NCI-H187 (cell line): Measurements from ENCODE around the gene TMEM37.

ENCODE experiments used
- DNase-seq, 2 experiments: peaks; one replicate each; lab custom pipeline; 2025; lab: John Stamatoyannopoulos, UW

The TMEM37 gene

DNA sequence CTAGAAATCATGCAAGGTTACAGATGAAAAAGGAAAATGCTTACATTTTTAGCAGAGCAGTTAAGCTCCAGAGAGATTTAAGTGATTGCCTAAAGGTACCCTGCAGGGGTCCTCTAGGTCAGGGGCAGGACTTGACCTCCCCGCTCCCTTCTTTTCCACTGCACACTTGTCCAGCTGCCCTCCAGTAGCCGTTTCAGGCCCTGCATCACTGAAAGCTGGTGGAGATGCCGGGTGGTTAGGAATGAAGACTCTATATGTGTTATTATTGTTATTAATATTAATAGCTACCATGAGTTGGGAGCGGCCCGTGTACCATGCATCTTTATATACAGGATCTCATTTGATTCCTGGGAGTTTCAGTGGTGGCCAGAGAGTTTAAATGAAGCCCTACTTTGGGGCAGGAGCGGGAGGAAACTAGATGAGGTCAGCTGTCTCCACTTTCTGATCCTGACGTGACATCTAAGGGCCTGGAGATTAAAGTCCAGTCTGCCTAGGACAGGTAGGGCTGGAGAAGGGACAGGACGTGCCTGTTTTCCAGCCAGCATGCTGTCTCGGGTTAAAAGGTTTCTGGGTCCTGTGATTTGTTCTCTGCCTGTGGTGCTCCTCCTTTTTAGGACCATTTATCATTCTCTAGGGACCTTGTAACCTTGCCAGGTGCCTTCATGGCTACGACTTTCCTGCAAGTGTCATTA lies 2.1 kb downstream of the TMEM37 start:
- DNase-seq: no peak

DNA sequence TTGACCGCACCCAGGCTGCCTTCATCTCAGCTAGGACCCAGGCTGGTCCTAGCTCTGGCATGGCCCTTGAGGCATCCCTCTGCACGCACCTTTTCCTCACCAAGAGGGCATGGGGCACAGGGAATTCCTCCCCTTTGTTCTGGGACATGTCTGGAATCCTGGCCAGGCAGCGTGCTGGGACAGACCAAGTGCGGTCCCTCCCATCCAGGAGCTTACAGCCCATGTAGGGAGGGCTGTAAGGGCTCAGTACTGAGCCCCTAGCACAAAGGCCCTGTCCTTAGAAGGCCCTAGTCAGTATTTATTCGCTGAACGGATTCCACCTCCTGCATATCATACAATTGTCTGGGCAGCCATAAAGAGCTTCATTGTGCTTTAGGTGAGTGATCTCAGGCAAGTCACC lies 3.0 kb downstream of the TMEM37 start:
- DNase-seq: no peak

DNA sequence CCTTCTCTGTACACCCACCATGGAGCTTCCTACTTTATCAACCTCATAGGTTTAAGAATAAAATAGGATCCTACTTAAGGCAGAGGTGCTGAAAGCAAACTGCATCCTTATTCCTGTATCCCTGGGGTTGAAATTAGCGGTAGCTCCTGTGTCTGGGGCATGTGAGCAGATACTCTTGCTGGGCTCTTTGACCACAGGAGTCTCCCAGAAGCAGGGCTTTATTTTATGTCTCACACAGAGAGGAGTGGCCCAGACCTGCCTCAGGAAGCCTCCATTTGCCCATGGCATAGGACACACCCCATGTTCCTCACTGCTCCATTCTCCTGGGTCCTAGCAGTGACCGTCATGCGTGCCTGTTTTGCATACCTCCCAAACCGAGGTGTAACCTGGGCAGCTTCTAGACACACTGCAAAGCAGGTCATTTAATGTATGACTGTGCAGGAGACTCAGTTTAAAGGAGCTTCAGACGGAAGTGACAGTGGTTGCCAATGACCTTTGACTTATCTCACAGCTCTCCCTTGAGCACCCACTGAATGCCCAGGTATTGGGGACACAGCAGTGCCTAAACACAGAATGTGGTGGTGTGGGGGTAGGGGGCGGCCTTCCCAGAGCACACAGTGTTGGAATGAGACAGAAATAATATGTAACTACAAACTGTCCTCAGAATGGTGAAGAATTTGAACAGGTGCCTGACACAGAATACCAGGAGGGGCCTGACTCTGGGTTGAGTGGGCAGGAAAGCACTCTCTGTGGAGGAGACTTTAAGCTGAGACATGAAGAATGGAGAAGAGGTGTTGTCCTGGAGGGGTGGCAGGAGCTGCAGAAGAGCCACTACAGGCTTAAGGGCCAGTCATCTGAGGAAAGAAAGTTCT lies 3.7 kb downstream of the TMEM37 start:
- DNase-seq: no peak

DNA sequence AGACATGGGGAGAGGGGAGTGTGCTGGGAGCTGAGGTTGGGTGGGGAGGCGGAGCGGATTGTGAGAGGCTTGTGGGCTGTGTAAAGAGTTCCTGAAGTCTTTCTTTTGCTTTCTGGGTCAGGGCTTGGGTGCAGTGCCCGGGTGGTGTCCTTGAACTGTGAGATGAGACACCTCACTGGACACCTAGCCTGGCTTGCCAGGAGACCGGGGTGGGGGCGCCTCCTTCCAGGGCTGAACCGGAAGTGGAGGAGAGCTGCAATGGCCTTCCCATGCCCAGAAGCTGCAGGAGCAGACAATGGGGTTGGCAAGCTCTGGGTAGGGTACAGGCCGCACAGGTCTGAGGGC lies 4.3 kb downstream of the TMEM37 start:
- DNase-seq: no peak

DNA sequence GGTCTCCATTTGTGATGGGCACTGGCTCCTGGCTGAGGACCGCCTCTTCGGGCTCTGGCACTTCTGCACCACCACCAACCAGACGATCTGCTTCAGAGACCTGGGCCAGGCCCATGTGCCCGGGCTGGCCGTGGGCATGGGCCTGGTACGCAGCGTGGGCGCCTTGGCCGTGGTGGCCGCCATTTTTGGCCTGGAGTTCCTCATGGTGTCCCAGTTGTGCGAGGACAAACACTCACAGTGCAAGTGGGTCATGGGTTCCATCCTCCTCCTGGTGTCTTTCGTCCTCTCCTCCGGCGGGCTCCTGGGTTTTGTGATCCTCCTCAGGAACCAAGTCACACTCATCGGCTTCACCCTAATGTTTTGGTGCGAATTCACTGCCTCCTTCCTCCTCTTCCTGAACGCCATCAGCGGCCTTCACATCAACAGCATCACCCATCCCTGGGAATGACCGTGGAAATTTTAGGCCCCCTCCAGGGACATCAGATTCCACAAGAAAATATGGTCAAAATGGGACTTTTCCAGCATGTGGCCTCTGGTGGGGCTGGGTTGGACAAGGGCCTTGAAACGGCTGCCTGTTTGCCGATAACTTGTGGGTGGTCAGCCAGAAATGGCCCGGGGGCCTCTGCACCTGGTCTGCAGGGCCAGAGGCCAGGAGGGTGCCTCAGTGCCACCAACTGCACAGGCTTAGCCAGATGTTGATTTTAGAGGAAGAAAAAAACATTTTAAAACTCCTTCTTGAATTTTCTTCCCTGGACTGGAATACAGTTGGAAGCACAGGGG lies 5.5 kb downstream of the TMEM37 start:
- no peak for DNase-seq

DNA sequence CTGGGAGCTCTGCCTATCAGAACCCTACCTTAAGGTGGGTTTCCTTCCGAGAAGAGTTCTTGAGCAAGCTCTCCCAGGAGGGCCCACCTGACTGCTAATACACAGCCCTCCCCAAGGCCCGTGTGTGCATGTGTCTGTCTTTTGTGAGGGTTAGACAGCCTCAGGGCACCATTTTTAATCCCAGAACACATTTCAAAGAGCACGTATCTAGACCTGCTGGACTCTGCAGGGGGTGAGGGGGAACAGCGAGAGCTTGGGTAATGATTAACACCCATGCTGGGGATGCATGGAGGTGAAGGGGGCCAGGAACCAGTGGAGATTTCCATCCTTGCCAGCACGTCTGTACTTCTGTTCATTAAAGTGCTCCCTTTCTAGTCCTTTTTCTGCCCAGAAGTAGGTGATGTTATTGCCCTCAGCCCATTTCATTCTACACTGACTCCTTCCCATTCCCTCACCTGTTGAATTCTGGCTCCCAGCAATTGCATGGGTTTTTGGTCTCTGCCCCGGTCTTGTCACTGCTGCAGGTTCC lies 6.5 kb downstream of the TMEM37 start:
- DNase-seq: no peak

DNA sequence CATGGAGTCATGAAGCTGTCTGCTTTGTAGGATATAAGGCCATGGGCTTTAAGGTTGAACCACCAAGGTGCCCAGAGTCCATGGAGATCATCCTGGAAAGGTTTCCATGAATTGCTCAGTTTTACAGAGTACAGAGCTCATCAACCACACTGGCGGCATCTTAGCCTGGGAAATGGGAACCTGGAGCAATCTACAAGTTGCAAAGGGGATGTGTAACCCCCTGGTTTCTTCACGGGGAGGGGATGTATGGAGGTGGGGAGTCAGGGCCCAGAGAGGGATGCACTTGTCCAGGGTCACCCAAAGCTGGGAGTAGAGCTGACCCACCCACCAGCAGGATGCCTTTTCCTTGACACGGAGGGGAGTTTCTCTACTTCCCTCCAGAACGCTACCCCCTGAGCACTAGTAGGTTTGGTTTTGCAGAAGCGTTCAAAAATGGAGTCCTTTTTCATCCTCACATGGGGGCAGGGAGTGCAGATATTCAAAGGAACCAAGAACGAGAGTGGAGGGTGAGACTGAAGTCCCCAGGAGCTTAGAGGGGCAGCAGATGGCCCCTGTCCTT lies 7.2 kb downstream of the TMEM37 start:
- DNase-seq: no peak

DNA sequence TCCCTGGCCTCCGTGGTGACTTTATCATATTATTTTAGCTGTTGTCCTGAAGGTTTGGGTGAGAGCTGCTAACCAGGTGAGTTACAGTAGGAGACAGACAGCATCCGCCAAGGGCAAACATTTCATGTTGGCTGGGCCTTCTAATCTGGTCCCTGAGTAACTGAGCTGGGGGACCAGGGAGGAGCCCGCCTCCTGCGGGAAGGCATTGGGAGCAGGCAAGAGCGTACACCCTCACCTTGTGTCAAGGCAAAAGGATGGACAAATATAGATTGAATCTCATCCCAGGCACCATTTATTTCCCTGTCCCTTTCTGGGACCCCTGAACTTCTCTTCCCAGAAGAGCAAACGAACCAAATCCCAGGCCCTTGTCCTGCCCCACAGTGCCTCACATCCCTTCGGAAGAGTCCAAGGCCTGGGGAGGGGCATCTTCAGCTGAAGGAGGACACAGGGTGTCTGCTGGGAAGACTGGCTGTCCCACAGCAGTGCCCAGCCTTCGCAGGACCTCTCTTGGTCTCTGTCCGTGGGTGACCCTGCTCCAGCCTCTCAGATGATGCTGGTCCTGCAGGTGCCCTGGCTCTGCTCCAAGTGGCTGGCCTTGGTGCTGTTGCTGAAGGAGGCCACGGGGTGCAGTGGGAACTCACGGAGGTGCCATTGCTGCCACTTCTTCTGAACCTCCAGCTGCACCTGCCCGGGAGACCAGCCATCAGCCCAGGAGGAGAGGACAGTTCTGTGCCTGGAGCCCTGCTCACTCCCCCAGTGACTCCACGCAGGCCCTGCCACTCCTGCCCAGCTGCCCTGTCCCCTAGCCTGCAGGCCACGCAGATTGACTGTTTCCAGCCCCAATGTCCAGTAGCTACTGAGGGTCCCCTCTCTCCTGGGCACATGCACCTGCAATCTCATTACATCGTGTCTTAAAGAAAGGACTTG lies 8.2 kb downstream of the TMEM37 start:
- DNase-seq: no peak

DNA sequence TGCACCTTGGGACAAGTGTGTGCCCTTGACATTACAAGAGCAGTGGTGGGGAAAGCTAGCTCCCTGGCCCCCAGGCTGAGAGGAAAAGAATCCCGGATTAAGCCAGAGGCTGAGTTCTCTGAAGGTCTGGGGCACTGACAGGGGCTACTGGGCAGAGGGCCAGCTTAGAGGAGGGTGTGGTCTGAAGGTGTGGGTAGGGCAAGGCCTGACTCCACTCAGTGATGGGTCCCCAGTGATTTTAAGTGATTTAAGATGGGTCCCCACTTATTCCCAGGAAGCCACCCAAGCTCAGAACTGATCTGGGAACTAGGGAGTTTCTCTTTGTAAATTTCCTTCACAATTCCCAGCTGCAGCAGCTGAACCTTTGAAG lies 8.8 kb downstream of the TMEM37 start:
- no peak for DNase-seq

DNA sequence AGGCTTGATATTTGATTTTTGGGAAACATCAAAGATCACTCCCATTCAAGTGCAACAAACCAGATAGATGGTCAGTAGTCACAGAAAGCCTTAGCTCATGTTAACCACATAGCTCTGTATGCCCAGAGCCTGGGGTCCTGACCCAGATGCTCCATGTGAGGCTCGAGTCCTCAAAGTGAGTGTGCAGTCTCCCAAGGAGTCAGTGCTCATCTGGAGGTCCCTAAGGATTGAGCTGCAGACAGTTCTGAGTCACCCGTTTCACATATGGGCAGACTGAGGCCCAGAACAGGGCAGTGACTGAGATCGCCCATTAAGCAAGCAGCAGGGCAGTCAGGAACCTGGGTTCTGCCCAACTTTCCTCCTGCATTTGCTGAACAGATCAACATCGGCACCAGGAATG lies 9.2 kb downstream of the TMEM37 start:
- DNase-seq: no peak

DNA sequence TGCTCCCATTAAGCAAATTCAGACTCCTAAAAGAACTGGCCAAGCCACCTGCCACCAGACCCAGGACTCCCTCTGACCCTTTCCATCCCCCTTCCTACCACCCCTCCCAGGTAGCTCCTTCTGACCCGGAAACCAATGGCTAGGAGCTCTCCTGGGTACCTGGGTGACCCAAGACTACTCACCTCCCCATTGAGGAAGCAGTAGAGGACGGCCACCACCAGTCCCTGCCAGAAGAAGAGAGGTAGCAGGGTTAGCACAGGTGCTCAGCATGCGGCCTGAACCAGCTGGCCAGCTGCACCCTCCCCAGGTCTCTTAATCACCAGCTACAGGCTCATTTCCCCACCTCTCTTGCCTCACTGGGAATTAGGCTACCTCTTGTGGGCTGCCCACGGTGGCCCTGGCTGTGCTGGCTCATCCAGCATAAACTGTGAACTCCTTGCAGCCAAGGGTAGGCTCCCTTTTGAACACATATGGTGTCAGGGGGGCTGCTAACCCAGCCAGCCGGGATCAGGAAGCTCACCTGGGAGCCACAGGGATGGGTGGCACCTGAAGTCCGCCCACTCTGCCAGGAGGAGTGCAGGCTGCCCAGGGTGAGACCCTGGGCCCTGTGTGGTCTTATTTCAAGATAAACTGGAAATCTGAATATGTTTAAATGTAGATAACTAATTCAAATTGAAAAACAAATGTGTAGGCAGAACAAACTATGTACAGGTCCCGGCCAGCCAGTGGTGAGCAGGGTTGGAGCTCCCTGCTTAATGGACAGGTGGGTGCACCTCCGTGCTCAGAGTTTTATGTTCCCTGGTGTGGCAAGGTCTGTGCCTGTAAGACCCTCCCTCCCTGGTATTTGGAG lies 9.9 kb downstream of the TMEM37 start:
- no peak for DNase-seq

DNA sequence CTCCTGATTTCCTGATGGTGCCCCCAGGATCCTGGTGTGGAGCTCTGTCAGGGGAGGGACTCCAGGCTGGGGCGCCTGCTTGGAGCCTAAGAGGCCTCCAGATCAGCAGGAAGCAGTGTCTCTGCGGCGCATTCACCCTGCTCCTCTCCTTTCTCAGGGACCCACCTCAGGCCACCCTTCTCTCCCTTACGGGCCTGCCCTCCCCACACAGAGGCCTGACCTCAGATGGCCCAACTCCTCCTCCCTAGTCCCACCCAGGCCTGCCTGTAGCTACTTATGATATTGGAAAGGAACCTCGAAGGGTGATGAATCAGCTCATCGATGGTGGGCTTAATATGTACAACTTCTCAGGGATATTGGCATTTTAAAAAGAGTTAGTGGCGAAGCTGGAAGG lies 10.6 kb downstream of the TMEM37 start:
- DNase-seq: no peak

DNA sequence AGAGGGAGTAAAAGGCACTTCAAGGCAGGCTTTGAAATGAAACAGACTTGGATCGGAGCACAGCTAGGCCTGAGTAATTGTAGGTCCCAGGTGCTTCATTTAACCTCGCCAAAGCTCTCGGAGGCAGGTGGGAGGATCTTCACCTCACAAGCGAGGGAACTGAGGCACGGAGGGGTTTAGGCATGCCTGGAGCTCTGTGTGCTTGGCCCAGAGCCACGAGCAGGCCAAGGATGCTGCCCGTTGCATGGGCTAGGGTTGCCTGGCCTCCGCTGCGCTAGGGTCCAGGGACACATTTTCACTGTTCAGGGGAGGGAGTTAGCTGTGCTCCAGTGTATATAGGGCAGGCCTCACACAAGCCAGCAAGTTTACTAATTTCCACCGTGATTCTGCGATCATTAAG lies 11.2 kb downstream of the TMEM37 start:
- no peak for DNase-seq

DNA sequence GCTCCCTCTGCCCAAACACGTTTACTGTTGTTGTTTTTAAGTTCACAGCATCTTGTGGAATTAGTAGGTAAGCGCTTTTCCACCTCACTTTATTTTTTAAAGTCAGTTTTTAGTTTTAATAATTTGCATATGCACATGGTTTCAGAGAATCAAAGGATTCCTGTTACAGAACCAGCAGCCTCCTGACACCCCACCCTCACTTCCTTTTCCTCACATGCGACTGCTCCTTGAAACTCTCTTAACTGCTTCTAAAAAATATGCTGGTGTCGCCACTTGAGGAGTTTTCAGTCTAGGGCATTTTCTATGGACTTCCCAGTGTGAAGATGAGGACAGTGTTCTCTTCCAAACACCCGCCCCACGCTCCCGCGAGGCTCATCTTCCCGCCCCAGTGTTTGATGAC lies 14.4 kb downstream of the TMEM37 start:
- no peak for DNase-seq

DNA sequence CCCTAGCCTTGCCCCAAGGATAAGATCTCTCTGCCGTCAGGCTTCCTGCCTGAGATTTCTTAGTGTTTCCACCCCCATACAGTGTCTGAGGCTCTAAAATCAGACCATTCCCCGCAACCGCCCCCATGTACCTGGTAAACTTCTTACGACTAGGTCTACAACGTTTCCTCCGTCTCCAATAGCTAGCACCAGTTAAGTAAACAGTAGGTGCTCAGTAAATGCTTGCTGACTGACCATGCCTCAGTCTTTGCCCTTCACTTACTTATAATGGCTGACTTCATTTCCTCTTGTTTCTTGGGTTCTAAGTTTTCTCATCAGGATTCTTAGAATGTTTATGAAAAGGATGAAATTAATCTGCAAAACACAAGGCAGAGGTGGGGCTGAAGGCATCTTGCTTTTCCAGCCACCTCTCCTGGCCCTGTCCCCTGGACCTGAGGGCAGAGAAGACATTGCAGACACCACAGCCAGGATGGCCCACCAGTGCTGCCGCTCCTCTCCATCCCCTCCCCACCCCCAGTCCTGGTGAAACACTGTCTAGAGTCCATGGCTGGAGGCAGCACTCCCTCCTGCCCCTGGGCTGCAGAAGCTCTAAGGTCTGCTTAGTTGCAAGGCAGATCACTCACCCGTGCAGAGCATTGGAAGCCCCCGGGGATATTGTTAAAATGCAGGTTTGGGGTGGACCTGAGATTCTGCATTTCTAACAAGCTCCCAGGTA lies 16.9 kb downstream of the TMEM37 start:
- DNase-seq: no peak

DNA sequence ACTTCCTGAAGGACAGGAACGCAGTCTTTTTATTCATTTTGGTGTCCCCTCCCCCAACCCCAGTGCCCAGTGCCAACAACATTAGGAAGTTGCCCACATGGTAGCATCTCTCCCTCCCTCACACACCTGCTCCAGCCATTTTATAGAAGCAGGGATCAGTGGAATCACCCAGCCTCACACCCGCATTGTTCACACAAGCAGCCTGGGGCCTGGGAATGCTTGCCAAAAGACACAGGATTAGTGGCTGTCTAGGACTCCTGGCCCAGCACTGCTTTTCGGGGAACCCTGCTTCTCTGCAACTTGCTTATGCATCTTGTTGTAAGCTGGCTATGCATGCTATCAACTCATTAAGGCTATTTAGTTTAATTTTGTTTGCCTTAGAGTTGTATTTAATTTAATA lies 17.9 kb downstream of the TMEM37 start:
- no peak for DNase-seq

DNA sequence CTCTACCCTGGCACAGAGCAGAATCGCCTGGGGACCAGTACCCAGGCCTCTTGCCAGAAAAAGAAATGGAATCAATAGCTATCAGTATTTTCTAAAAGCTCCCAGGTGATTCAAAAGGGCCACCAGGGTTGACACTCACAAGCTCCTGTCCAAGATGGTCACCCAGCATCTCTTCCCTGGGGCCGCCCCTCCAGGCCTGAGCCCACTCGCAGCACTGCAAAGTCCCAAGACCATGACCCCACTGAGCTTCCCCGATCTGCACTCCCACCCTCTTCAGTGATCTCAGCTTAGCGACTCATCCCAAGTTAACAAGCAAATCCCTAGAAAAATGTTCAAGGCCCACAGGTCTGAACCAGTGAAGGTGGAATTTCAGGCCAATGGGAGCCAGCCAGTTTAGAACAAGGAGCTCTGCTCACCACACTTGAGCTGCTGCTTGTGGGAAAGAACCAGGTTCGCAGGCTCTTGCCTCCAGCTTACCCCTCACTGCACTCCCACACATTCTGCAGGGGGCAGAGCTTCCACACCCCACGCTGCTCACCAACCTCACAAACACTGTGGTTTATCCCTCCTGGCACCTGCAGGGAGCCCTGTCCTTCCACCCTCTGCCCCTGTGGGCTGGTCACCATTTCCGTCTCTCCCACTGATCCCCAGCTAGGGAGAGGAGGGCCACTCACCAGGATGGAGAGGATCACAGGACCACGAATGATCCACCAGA lies 19.8 kb downstream of the TMEM37 start:
- DNase-seq: no peak

DNA sequence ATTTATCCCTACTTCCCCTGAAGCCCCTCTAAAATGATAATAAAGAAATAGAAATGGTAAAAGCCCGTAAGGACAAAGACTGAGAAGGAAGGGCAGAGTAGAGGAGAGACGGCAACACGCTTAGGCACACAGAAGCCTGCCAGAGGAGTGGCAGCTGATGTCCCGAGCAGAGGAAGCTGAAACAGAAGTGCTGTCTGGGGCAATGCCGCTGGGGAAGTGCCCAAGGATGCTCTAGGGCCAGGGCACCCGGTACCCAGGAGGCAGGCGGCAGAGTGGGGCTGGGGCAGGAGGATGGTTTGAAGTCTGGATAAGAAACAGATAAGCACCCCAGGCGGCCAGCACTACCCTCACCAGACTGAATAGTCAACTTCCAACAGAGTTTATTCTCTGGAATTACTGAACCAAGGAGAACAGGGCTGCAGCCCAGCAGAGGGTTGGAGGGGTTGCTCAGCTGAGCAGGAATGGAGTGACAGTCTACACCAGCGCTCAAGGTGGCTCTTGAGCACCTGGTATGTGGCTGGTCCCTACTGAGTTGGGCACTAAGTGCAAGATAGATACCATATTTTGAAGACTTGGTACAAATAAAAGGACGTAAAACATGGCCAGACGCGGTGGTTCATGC lies 22.4 kb downstream of the TMEM37 start:
- DNase-seq: no peak
